Suprapubic skin (tissue), 4 donors: ENCODE data around the gene TTF2. TPM values are rescaled to one million over a fixed set of nuclear protein-coding genes. Genes with fewer than 3 reads are reported as not detected.

Experiments
- DNase-seq, 2 donors: peaks; one replicate each; pipeline ENCODE4 v3.0.0-alpha.2; 2019; ENCODE audit warnings: low spot score in 2 of 2
- H3K27ac ChIP-seq: fragments of 200-600 bp; sonication (generic); one replicate; pipeline ENCODE4 v1.5.1; 2019
- H3K27me3 ChIP-seq: fragments of 200-600 bp; sonication (generic); one replicate; pipeline ENCODE4 v1.5.1; 2019
- H3K36me3 ChIP-seq: fragments of 200-600 bp; sonication (generic); one replicate; pipeline ENCODE4 v1.5.1; 2019
- H3K4me1 ChIP-seq: fragments of 200-600 bp; sonication (generic); one replicate; pipeline ENCODE4 v1.5.1; 2019
- H3K4me3 ChIP-seq: fragments of 200-600 bp; sonication (generic); one replicate; pipeline ENCODE4 v1.5.1; 2019; ENCODE audit warnings: mild to moderate bottlenecking
- H3K9me3 ChIP-seq: fragments of 200-600 bp; sonication (generic); one replicate; pipeline ENCODE4 v1.5.1; 2019
- EP300 ChIP-seq: sonication (generic); formaldehyde crosslinking; IDR thresholded peaks from one replicate; pipeline ENCODE4 v1.6.1; 2017; ENCODE audit warnings: antibody characterized with exemption
- POLR2A ChIP-seq, 2 donors: fragments of 450-650 bp; IDR thresholded peaks; one replicate each; pipeline ENCODE4 v1.6.1; 2017; ENCODE audit warnings: antibody characterized with exemption in 2 of 2, mild to moderate bottlenecking in 2 of 2, moderate library complexity in 2 of 2
- POLR2AphosphoS5 ChIP-seq, 3 donors: sonication (generic); formaldehyde crosslinking; IDR thresholded peaks; one replicate each; pipeline ENCODE4 v1.6.1; 2017; ENCODE audit warnings: antibody characterized with exemption in 3 of 3
- WGBS: methylation state at CpG from one replicate; pipeline ENCODE4 v1.1.5; 2018; 5-methylcytosine and 5-hydroxymethylcytosine counted together
- total RNA-seq, 4 donors: library from RNA; depleted of rRNA; stranded (reverse); fragments of >200 nt; gene quantifications; one replicate each; pipeline ENCODE4 v1.1.0, GENCODE V29; 2016
- TF ChIP-seq, protein P1 (sequence below), 2 donors: fragments of 200-600 bp in 1 of 2; fragments of 450-650 bp in 1 of 2; sonication (generic) in 1 of 2; IDR thresholded peaks; one replicate each; pipeline ENCODE4 v1.5.1; 2016 to 2019; ENCODE audit warnings: antibody characterized with exemption in 2 of 2, mild to moderate bottlenecking in 1 of 2, moderate library complexity in 1 of 2

The TTF2 gene
- total RNA-seq, 4 donors from 2014 or later: 23.7 to 34.8 (median 26.5) TPM

DNA sequence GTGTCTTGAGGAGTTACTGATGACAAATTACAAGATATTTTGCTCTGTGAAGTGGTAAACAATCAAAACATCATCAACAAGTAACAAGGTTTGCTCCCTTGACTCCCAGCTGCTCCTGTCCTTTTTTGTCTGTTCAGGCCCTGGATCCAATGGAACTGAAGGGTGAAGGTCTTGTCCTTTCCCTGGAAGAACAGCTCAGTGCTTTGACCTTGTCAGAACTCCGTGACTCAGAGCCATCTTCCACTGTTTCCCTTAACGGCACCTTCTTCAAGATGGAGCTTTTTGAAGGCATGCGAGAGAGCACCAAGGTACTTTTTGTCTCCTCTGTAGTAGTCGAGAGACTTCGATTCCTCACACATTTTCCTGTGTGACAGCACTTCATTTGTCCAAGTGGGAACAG, 32.5 kb downstream of the TTF2 start:
- Histone ChIP-seq H3K36me3 (peaks cover 41% of the 10 kb centered on the region), H3K27me3 (no peaks in the 10 kb centered on the region), H3K4me1 (peaks cover 9% of the 10 kb centered on the region), H3K27ac (peak overlapping the region; percentile 7), H3K4me3 (no peak overlapping the region), H3K9me3 (no peaks in the 10 kb centered on the region)
- DNase-seq: no peak
- TF ChIP-seq, protein P1, sequence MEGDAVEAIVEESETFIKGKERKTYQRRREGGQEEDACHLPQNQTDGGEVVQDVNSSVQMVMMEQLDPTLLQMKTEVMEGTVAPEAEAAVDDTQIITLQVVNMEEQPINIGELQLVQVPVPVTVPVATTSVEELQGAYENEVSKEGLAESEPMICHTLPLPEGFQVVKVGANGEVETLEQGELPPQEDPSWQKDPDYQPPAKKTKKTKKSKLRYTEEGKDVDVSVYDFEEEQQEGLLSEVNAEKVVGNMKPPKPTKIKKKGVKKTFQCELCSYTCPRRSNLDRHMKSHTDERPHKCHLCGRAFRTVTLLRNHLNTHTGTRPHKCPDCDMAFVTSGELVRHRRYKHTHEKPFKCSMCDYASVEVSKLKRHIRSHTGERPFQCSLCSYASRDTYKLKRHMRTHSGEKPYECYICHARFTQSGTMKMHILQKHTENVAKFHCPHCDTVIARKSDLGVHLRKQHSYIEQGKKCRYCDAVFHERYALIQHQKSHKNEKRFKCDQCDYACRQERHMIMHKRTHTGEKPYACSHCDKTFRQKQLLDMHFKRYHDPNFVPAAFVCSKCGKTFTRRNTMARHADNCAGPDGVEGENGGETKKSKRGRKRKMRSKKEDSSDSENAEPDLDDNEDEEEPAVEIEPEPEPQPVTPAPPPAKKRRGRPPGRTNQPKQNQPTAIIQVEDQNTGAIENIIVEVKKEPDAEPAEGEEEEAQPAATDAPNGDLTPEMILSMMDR (IDR thresholded peaks at IDR 0.05): no peak
- TF ChIP-seq EP300: no peak
- TF ChIP-seq POLR2A (IDR thresholded peaks at IDR 0.05): no peak
- TF ChIP-seq POLR2AphosphoS5 (IDR thresholded peaks at IDR 0.05): no peak
- WGBS: 87% methylated on average over 5 of the region's 5 CpGs

DNA sequence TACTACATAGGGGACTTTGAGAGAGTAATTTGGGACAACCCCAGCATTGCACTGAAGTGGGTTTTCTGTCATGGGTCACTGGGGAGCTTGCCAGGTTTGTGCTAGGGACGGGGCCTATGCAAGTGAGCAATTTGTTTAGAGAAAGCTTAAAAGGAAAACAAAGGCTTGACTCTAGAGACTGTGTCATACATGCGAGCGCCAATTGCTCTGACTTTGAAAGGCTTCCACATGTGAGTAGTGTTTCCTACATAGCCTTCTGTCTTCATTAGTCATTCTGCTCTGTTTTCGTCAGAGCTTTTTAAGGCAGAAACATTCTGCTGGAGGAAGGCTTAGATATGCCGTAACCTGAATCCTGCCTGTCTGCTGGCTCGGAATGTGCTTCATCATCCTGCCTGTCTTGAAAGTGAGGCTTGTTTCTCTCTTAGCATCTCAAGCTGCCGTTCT, 33.0 kb downstream of the TTF2 start:
- no peak for DNase-seq
- Histone ChIP-seq H3K4me1 (peaks cover 9% of the 10 kb centered on the region), H3K27me3 (no peaks in the 10 kb centered on the region), H3K36me3 (peaks cover 46% of the 10 kb centered on the region), H3K4me3 (no peak overlapping the region), H3K9me3 (no peaks in the 10 kb centered on the region), H3K27ac (peak overlapping the region; percentile 7)
- no peak for TF ChIP-seq POLR2A (IDR thresholded peaks at IDR 0.05)
- TF ChIP-seq EP300: no peak
- TF ChIP-seq, protein P1 (IDR thresholded peaks at IDR 0.05): no peak
- TF ChIP-seq POLR2AphosphoS5 (IDR thresholded peaks at IDR 0.05): no peak
- WGBS: 39% methylated on average over 7 of the region's 7 CpGs

DNA sequence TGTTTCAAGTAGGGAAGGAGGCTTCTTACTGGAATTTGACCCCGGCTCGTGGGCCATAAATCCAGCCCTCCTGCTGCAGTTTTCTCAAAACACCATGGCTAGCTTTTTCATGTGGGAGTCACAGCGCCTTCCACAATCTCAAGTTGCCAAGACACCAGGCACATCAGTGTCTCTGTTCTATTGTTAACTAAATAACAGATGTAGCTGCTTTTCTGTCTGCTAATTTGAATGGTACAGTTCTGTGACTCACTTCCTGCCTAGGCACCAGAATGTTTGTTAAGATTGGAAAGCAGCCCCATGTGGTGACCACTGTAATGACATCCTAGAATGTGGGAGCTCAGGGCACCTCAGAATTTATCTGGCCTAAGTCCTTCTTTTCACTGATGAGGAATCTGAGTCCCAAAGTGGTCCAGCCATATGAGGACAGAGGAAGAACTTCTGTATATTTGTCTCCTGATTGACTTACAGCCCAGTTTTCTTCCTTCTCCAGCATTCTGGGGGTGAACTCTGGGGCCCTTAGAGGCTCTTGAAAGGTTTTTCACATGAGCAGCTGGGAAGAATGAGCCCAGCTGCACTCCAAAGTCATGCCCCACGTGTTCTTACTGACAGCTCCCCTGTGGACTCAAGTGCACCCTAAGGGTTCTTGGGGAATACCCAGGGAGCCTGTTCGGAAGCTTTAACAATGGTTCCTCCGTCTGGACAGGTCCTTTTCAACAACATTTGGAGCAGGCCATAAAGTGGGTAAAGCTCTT, 33.9 kb downstream of the TTF2 start:
- TF ChIP-seq POLR2A (IDR thresholded peaks at IDR 0.05): no peak
- TF ChIP-seq POLR2AphosphoS5 (IDR thresholded peaks at IDR 0.05): no peak
- TF ChIP-seq, protein P1 (IDR thresholded peaks at IDR 0.05): peak; percentile 11 to 17
- DNase-seq: no peak
- WGBS: 77% methylated on average over 6 of the region's 6 CpGs
- Histone ChIP-seq H3K4me1 (peaks cover 9% of the 10 kb centered on the region), H3K36me3 (peaks cover 50% of the 10 kb centered on the region), H3K9me3 (no peaks in the 10 kb centered on the region), H3K27ac (no peak overlapping the region), H3K27me3 (no peaks in the 10 kb centered on the region), H3K4me3 (no peak overlapping the region)

DNA sequence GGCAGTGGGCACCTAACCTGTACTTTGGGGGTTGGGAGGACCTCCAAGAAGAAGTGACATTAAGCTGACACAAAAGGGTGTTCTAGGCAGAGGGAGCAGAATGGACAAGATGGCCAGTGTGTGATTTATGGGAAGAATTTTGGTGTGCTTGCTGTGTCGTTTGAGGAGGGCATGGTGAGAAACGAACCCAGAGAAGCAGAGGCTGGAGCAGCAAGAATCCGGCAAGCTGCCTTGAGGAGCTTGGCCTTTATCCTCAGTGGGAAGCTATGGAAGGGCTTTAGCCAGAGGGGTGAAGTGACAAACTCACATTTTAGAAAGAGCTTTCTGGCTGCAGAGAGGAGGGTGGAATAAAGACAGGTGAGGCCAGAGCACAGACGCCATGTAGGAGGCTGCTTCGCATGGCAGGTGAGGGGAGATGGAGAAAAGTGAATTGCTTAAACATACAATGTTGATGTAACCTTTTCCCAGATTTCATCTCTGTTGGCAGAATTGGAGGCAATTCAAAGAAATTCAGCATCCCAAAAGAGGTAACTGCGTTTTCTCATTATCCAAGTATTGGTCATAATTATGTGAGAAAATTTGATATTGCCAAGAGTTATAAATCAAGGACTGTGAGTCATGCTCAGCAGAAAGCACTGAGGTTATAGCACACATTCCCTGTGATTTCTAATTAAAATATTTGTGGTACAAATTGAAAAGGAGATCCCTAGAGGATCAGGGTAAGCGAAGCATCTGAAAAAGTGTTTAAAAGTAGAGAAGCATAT, 34.9 kb downstream of the TTF2 start:
- 77% methylated on average over 7 of the region's 7 CpGs for WGBS
- Histone ChIP-seq H3K4me1 (peaks cover 9% of the 10 kb centered on the region), H3K27me3 (no peaks in the 10 kb centered on the region), H3K9me3 (no peaks in the 10 kb centered on the region), H3K27ac (no peak overlapping the region), H3K36me3 (peaks cover 58% of the 10 kb centered on the region), H3K4me3 (no peak overlapping the region)
- DNase-seq: no peak
- TF ChIP-seq POLR2A (IDR thresholded peaks at IDR 0.05) (no peak), EP300 (no peak), POLR2AphosphoS5 (IDR thresholded peaks at IDR 0.05) (no peak)
- TF ChIP-seq, protein P1 (IDR thresholded peaks at IDR 0.05): no peak

DNA sequence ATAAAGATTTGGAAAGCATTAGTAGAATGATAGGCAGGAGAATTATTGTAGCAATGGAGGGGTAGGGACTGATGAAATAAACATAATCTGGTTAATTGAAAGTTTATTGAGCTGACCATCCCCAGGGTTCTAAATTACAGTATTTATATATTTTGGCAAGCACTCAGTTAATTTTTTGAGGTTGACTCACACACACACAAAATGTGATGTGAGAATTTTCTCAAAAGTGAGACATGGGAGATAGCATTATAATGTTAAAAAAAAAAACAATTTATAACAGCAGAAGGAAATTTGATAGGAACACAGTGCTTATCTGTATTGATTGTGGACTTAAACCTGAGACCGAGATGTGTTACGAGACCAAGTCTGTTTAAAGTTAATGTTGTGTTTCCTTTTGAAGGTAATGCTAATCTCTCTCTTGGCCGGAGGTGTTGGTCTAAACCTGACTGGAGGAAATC, 36.9 kb downstream of the TTF2 start:
- Histone ChIP-seq H3K36me3 (peaks cover 48% of the 10 kb centered on the region), H3K4me3 (no peak overlapping the region), H3K4me1 (peaks cover 9% of the 10 kb centered on the region), H3K9me3 (no peaks in the 10 kb centered on the region), H3K27ac (no peak overlapping the region), H3K27me3 (no peaks in the 10 kb centered on the region)
- no peak for DNase-seq
- WGBS: 94% methylated on average over 3 of the region's 3 CpGs
- no peak for TF ChIP-seq POLR2A (IDR thresholded peaks at IDR 0.05)
- TF ChIP-seq, protein P1 (IDR thresholded peaks at IDR 0.05): no peak
- TF ChIP-seq POLR2AphosphoS5 (IDR thresholded peaks at IDR 0.05): no peak
- no peak for TF ChIP-seq EP300
